GM12892 (cell line): ENCODE measurements around the gene PEX14.

Experiments used
- POLR2AphosphoS5 ChIP-seq: IDR thresholded peaks from 2 replicates; pipeline ENCODE4 v1.6.1; 2011; ENCODE audit warnings: low read depth, low read length, control low read depth
- TAF1 ChIP-seq: IDR thresholded peaks from 2 replicates; pipeline ENCODE4 v1.6.1; 2011; ENCODE audit warnings: low read depth, mild to moderate bottlenecking, control low read depth, low read length, borderline replicate concordance

DNA sequence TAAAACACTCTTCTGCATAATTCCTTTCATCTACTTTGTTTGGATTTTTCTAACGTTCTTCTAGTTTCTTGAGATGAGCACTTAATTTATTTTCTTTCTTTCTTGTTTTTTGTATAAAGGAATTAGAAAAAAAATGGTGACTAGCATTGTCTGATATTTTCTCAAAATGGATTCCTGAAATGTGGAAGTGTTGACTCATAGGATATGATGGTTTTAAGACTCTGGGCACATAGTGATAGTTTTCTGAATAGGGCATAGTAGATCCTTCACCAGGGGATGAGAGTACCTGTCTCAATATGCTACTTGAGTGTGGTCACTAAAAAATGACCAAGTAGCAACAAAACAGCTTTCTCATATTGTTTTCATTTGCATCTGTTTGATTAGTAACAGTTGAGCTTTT lies 100.9 kb downstream of the PEX14 start:
- TF ChIP-seq POLR2AphosphoS5, result no peak
- no peak for TF ChIP-seq TAF1
